HepG2 (cell line): ENCODE data around the gene ABHD6. TPM values are rescaled to one million over a fixed set of nuclear protein-coding genes. Genes with fewer than 3 reads are reported as not detected.

ENCODE experiments used
- CEBPG ChIP-seq: IDR thresholded peaks from 2 replicates; pipeline ENCODE4 v1.6.1; 2016
- EHMT2 ChIP-seq: fragments of 200-600 bp; sonication (generic); IDR thresholded peaks from 2 replicates; pipeline ENCODE4 v1.7.0; 2017; ENCODE audit warnings: antibody characterized with exemption, low read depth, low read length, borderline replicate concordance
- HCFC1 ChIP-seq: fragments of 150-350 bp; IDR thresholded peaks from 2 replicates; pipeline ENCODE4 v1.6.1; 2014; ENCODE audit warnings: low read depth, low read length
- KAT7 ChIP-seq: IDR thresholded peaks from 2 replicates; pipeline ENCODE4 v1.6.1; 2018; ENCODE audit warnings: borderline replicate concordance, missing compliant biosample characterization
- KDM4B ChIP-seq: sonication (generic); formaldehyde crosslinking; IDR thresholded peaks from 2 replicates; pipeline ENCODE4 v1.4.0; 2020; ENCODE audit warnings: missing genetic modification reagents
- NONO ChIP-seq, 2 experiments: fragments of 450-650 bp in 1 of 2; sonication (generic) in 1 of 2; formaldehyde crosslinking in 1 of 2; IDR thresholded peaks in 1 of 2; conservative IDR thresholded peaks in 1 of 2; 2 replicates each; pipeline versions ENCODE4 v1.6.1 to v1.8.0; 2017 to 2022; ENCODE audit warnings: mild to moderate bottlenecking in 1 of 2, missing genetic modification reagents in 1 of 2, moderate library complexity in 1 of 2
- PAWR ChIP-seq: sonication (generic); formaldehyde crosslinking; IDR thresholded peaks from 2 replicates; pipeline ENCODE4 v1.4.0; 2020; ENCODE audit warnings: missing genetic modification reagents, mild to moderate bottlenecking, borderline replicate concordance
- PCBP2 ChIP-seq: fragments of 200-400 bp; formaldehyde crosslinking; optimal IDR thresholded peaks from 2 replicates; pipeline ENCODE3; 2018; ENCODE audit warnings: low read length, low read depth; ENCODE audit not compliant: poor library complexity, severe bottlenecking
- POLR2G ChIP-seq: fragments of 200-400 bp; formaldehyde crosslinking; IDR thresholded peaks from 2 replicates; pipeline ENCODE4 v1.6.1; 2018; ENCODE audit warnings: mild to moderate bottlenecking, low read depth, low read length, moderate library complexity
- PPARG ChIP-seq: conservative IDR thresholded peaks from 2 replicates; pipeline ENCODE4 v1.6.1; 2016; ENCODE audit warnings: missing biosample characterization, missing genetic modification reagents
- RFXAP ChIP-seq: sonication (generic); formaldehyde crosslinking; IDR thresholded peaks from 2 replicates; pipeline ENCODE4 v1.4.0; 2020; ENCODE audit warnings: missing genetic modification reagents, borderline replicate concordance
- SALL1 ChIP-seq: sonication (generic); formaldehyde crosslinking; IDR thresholded peaks from 2 replicates; pipeline ENCODE4 v1.8.0; 2022; ENCODE audit warnings: mild to moderate bottlenecking, missing genetic modification reagents
- SMYD3 ChIP-seq: sonication (generic); formaldehyde crosslinking; IDR thresholded peaks from 2 replicates; pipeline ENCODE4 v1.8.1; 2023; ENCODE audit warnings: mild to moderate bottlenecking, missing genetic modification reagents
- SNRNP70 ChIP-seq: fragments of 200-400 bp; formaldehyde crosslinking; IDR thresholded peaks from 2 replicates; pipeline ENCODE4 v1.6.1; 2017; ENCODE audit warnings: mild to moderate bottlenecking, low read depth, low read length, moderate library complexity
- SSRP1 ChIP-seq: IDR thresholded peaks from 2 replicates; pipeline ENCODE4 v1.6.1; 2016; ENCODE audit warnings: control low read depth
- TCF7 ChIP-seq: sonication (generic); IDR thresholded peaks from 2 replicates; pipeline ENCODE4 v1.6.1; 2016; ENCODE audit warnings: antibody characterized with exemption, low read depth
- ZBTB3 ChIP-seq: sonication (generic); formaldehyde crosslinking; IDR thresholded peaks from 2 replicates; pipeline ENCODE4 v1.4.0; 2020; ENCODE audit warnings: low read depth, mild to moderate bottlenecking, moderate library complexity, missing genetic modification reagents, borderline replicate concordance
- ZNF232 ChIP-seq: sonication (generic); formaldehyde crosslinking; IDR thresholded peaks from 2 replicates; pipeline ENCODE4 v1.4.0; 2020; ENCODE audit warnings: missing genetic modification reagents, borderline replicate concordance
- ZNF264 ChIP-seq: sonication (generic); formaldehyde crosslinking; IDR thresholded peaks from 2 replicates; pipeline ENCODE4 v1.4.0; 2020; ENCODE audit warnings: missing genetic modification reagents
- ZNF543 ChIP-seq: sonication (generic); formaldehyde crosslinking; IDR thresholded peaks from 2 replicates; pipeline ENCODE4 v1.4.0; 2020; ENCODE audit warnings: mild to moderate bottlenecking, missing genetic modification reagents
- ZNF550 ChIP-seq: sonication (generic); formaldehyde crosslinking; IDR thresholded peaks from 2 replicates; pipeline ENCODE4 v1.4.0; 2020; ENCODE audit warnings: mild to moderate bottlenecking, missing genetic modification reagents, borderline replicate concordance
- ZNF589 ChIP-seq: sonication (generic); formaldehyde crosslinking; conservative IDR thresholded peaks from 2 replicates; pipeline ENCODE4 v1.8.0; 2022; ENCODE audit warnings: mild to moderate bottlenecking, moderate library complexity, missing genetic modification reagents
- ZNF670 ChIP-seq: sonication (generic); formaldehyde crosslinking; IDR thresholded peaks from 2 replicates; pipeline ENCODE4 v1.8.0; 2022; ENCODE audit warnings: mild to moderate bottlenecking, missing genetic modification reagents, borderline replicate concordance
- ZNF737 ChIP-seq: sonication (generic); formaldehyde crosslinking; IDR thresholded peaks from 2 replicates; pipeline ENCODE4 v1.5.0; 2020; ENCODE audit warnings: missing genetic modification reagents, mild to moderate bottlenecking, borderline replicate concordance
- ZSCAN31 ChIP-seq: sonication (generic); formaldehyde crosslinking; IDR thresholded peaks from 2 replicates; pipeline ENCODE4 v1.5.0; 2020; ENCODE audit warnings: low read depth, mild to moderate bottlenecking, missing genetic modification reagents
- polyA plus RNA-seq, 8 experiments: library from polyadenylated mRNA; depleted of rRNA in 3 of 8; stranded (reverse) in 7 of 8; unstranded in 1 of 8; fragments of >200 nt; fragmentation: Illumina TruSeq in 4 of 8; extraction: Trizol in 4 of 8; gene quantifications; 2 replicates each; pipeline versions ENCODE4 v1.2.1 to v1.2.3, GENCODE V29; 2011 to 2016; ENCODE audit warnings: low read depth in 4 of 8, missing spikeins in 1 of 8, mixed read lengths in 1 of 8; ENCODE audit not compliant: insufficient read depth in 1 of 8
- total RNA-seq, 5 experiments: library from RNA; depleted of rRNA; stranded (reverse); fragments of >200 nt; fragmentation: Illumina TruSeq; extraction: Trizol; gene quantifications; 2 replicates each; pipeline ENCODE4 v1.2.3, GENCODE V29; 2016; ENCODE audit warnings: low read depth in 1 of 5
- TF ChIP-seq, protein P1 (sequence below): sonication (generic); formaldehyde crosslinking; IDR thresholded peaks from 2 replicates; pipeline ENCODE4 v1.5.1; 2020; ENCODE audit warnings: mild to moderate bottlenecking, missing genetic modification reagents, borderline replicate concordance
- TF ChIP-seq, protein P2 (sequence below): IDR thresholded peaks from 2 replicates; pipeline ENCODE4 v1.6.1; 2016; ENCODE audit warnings: missing compliant biosample characterization, missing genetic modification reagents, borderline replicate concordance
- TF ChIP-seq, protein P3 (sequence below): sonication (generic); formaldehyde crosslinking; IDR thresholded peaks from 2 replicates; pipeline ENCODE4 v1.4.0; 2020; ENCODE audit warnings: missing genetic modification reagents, mild to moderate bottlenecking, borderline replicate concordance

The ABHD6 gene
- total and polyA plus RNA-seq, 2 of the 13 experiments (the other 11 are each of a cell fraction or from before 2014, with no cell fraction given): 9.0 to 17.2 TPM

DNA sequence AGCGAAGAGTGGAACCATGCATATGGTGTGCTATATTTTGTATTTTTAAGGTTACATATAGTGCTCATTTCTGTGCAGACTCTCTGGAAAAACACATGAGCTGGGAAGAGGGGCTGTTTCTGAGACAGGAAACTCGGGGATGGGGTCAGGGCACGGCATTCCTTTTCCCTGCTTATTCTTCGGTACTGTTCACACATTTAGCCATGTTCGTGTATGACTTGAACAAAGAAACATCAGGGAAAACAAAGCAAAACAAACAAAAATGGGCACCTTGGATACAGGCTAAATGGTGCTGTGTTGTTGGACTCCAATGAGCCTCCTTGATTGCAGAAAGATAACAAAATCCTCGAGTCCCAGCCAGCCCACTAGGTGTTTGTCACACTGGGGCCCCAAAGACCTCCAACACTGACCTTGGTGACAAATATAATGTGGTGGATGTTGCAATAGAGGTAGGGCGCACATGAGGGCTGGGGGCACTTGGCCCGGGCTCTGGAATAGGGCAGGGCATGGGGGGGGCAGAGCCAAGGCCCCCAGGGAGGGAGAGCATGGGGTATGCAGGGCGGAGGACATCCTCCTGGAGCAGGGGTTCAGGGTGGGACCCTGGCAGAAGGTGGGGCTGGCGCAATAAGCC lies 46.1 kb upstream of the ABHD6 start (continued):
- TF ChIP-seq PAWR (CRISPR knock-in tag) (no peak), SNRNP70 (no peak), PCBP2 (no peak), ZNF232 (CRISPR knock-in tag) (0 out of 2 replicates have a peak, but pooled peaks have one; percentile 22), SALL1 (CRISPR knock-in tag) (peak; percentile 85), KDM4B (CRISPR knock-in tag) (no peak), POLR2G (no peak), NONO (IDR thresholded peaks at IDR 0.05) (no peak), NONO (CRISPR knock-in tag; conservative IDR thresholded peaks at IDR 0.05) (no peak; the same call in 1 of the 2 replicates), TCF7 (peak; percentile 56), ZNF589 (CRISPR knock-in tag) (no peak), ZNF737 (no peak), KAT7 (no peak), ZNF264 (CRISPR knock-in tag) (no peak), ZNF543 (CRISPR knock-in tag) (no peak), ZNF670 (CRISPR knock-in tag) (peak; percentile 52; the same call in 1 of the 2 replicates), ZNF550 (CRISPR knock-in tag) (no peak), ZBTB3 (CRISPR knock-in tag) (no peak), SMYD3 (CRISPR knock-in tag) (0 out of 2 replicates have a peak, but pooled peaks have one; percentile 37), ZSCAN31 (CRISPR knock-in tag) (no peak), CEBPG (peak; percentile 90), HCFC1 (no peak), RFXAP (CRISPR knock-in tag) (no peak), EHMT2 (peak; percentile 20; the same call in 1 of the 2 replicates), SSRP1 (CRISPR knock-in tag) (no peak), PPARG (CRISPR knock-in tag) (0 out of 2 replicates have a peak, but pooled peaks have one; percentile 50)
- TF ChIP-seq, protein P1, sequence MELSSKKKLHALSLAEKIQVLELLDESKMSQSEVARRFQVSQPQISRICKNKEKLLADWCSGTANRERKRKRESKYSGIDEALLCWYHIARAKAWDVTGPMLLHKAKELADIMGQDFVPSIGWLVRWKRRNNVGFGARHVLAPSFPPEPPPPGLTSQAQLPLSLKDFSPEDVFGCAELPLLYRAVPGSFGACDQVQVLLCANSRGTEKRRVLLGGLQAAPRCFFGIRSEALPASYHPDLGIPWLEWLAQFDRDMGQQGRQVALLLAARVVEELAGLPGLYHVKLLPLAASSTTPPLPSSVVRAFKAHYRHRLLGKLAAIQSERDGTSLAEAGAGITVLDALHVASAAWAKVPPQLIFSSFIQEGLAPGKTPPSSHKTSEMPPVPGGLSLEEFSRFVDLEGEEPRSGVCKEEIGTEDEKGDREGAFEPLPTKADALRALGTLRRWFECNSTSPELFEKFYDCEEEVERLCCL: no peak
- TF ChIP-seq, protein P2, sequence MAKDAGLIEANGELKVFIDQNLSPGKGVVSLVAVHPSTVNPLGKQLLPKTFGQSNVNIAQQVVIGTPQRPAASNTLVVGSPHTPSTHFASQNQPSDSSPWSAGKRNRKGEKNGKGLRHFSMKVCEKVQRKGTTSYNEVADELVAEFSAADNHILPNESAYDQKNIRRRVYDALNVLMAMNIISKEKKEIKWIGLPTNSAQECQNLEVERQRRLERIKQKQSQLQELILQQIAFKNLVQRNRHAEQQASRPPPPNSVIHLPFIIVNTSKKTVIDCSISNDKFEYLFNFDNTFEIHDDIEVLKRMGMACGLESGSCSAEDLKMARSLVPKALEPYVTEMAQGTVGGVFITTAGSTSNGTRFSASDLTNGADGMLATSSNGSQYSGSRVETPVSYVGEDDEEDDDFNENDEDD (CRISPR knock-in tag): peak; percentile 24; the same call in 1 of the 2 replicates
- TF ChIP-seq, protein P3, sequence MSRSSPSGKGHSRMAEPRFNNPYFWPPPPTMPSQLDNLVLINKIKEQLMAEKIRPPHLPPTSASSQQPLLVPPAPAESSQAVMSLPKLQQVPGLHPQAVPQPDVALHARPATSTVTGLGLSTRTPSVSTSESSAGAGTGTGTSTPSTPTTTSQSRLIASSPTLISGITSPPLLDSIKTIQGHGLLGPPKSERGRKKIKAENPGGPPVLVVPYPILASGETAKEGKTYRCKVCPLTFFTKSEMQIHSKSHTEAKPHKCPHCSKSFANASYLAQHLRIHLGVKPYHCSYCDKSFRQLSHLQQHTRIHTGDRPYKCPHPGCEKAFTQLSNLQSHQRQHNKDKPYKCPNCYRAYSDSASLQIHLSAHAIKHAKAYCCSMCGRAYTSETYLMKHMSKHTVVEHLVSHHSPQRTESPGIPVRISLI (CRISPR knock-in tag): no peak
